GM23248 (cell line): ENCODE measurements around the gene TERC. TPM values are rescaled to one million over a fixed set of nuclear protein-coding genes. Genes with fewer than 3 reads are reported as not detected.
A peak's percentile ranks its signal among the peaks of the same experiment; 100 is the strongest.

ENCODE experiments used
- DNase-seq: peaks from one replicate; pipeline ENCODE4 v3.0.0-alpha.2; 2015
- H2AFZ ChIP-seq: fragments of 200-600 bp; sonication (generic); 2 replicates; pipeline ENCODE4 v1.6.1; 2016; ENCODE audit warnings: antibody characterized with exemption
- H3F3A ChIP-seq: fragments of 200-600 bp; sonication (generic); 2 replicates; pipeline ENCODE4 v1.6.1; 2016; ENCODE audit warnings: mild to moderate bottlenecking, antibody characterized with exemption, mixed run types; ENCODE audit not compliant: insufficient read depth
- H3K27ac ChIP-seq: fragments of 200-600 bp; sonication (generic); 2 replicates; pipeline ENCODE4 v1.5.1; 2016; ENCODE audit warnings: mild to moderate bottlenecking
- H3K27me3 ChIP-seq: fragments of 200-600 bp; sonication (generic); replicated peaks from 2 replicates; pipeline ENCODE4 v1.6.1; 2016; ENCODE audit warnings: mild to moderate bottlenecking; ENCODE audit not compliant: insufficient read depth
- H3K36me3 ChIP-seq: fragments of 200-600 bp; sonication (generic); 2 replicates; pipeline ENCODE4 v1.6.1; 2016; ENCODE audit warnings: low read depth, mild to moderate bottlenecking
- H3K4me1 ChIP-seq: fragments of 200-600 bp; sonication (generic); 2 replicates; pipeline ENCODE4 v1.6.1; 2016; ENCODE audit warnings: mild to moderate bottlenecking; ENCODE audit not compliant: insufficient read depth
- H3K4me2 ChIP-seq: fragments of 200-600 bp; sonication (generic); one replicate; pipeline ENCODE4 v1.6.1; 2016; ENCODE audit warnings: mild to moderate bottlenecking; ENCODE audit not compliant: unreplicated experiment
- H3K4me3 ChIP-seq: fragments of 200-600 bp; sonication (generic); 2 replicates; pipeline ENCODE4 v1.5.1; 2016; ENCODE audit warnings: mild to moderate bottlenecking
- H3K79me2 ChIP-seq: fragments of 200-600 bp; sonication (generic); 2 replicates; pipeline ENCODE4 v1.6.1; 2016; ENCODE audit warnings: mild to moderate bottlenecking; ENCODE audit not compliant: insufficient read depth
- H3K9ac ChIP-seq: fragments of 200-600 bp; sonication (generic); 2 replicates; pipeline ENCODE4 v1.6.1; 2016; ENCODE audit warnings: mild to moderate bottlenecking
- H3K9me2 ChIP-seq: fragments of 200-600 bp; sonication (generic); 2 replicates; pipeline ENCODE4 v1.6.1; 2016; ENCODE audit warnings: mixed run types, mild to moderate bottlenecking, moderate library complexity; ENCODE audit not compliant: insufficient read depth
- H3K9me3 ChIP-seq: fragments of 200-600 bp; sonication (generic); one replicate; pipeline ENCODE4 v1.6.1; 2017; ENCODE audit warnings: low read depth
- H4K20me1 ChIP-seq: fragments of 200-600 bp; sonication (generic); 2 replicates; pipeline ENCODE4 v1.6.0; 2016; ENCODE audit not compliant: insufficient read depth
- EZH2 ChIP-seq: fragments of 200-600 bp; sonication (generic); IDR thresholded peaks from 2 replicates; pipeline ENCODE4 v1.6.1; 2018; ENCODE audit warnings: antibody characterized with exemption, mild to moderate bottlenecking; ENCODE audit not compliant: insufficient read depth, poor library complexity, severe bottlenecking
- EZH2phosphoT487 ChIP-seq: fragments of 200-600 bp; sonication (generic); IDR thresholded peaks from 2 replicates; pipeline ENCODE4 v1.6.1; 2018; ENCODE audit warnings: antibody characterized with exemption, moderate library complexity, mild to moderate bottlenecking, low read depth; ENCODE audit not compliant: insufficient read depth
- WGBS, 2 experiments: methylation state at CpG; one replicate each; pipeline ENCODE4 v1.1.6; 2015 to 2017; ENCODE audit warnings: low lambda C conversion rate in 2 of 2, low coverage in 1 of 2; ENCODE audit errors: missing lambda C conversion rate in 2 of 2; 5-methylcytosine and 5-hydroxymethylcytosine counted together
- in situ Hi-C: fragments of 300-500 bp; cut with MboI; formaldehyde crosslinking; loops from 2 replicates; pipeline ENCODE4 v1.15.0; 2020
- polyA plus RNA-seq: library from polyadenylated mRNA; unstranded; fragments of >200 nt; fragmentation: Nextera tagmentation; extraction: Ambion mirVana; gene quantifications from 2 replicates; pipeline ENCODE4 v1.2.1, GENCODE V29; 2016
- total RNA-seq: library from RNA; depleted of rRNA; stranded (reverse); fragments of >200 nt; shearing (Covaris generic); gene quantifications from 2 replicates; pipeline ENCODE4 v1.2.3, GENCODE V29; 2014; rRNA removed

The TERC gene
- total RNA-seq (59.2 and 59.7 TPM in 2 replicates), polyA plus RNA-seq (not detected in 2 replicates)

GRCh38 chr3:169764882-169765612, at the start of gene TERC:
Gene TERC, minus strand, starts transcription at chr3:169765060.
- H3K9me2 ChIP-seq, result no peaks in the 10 kb centered on the region
- H4K20me1 ChIP-seq, result no peaks in the 10 kb centered on the region
- 14 to 17% methylated on average over 28 to 42 of the region's 42 CpGs for WGBS, 2 experiments
- DNase-seq, result peak; percentile 93
- H3K27ac ChIP-seq, result peak within 1 kb of the TSS; percentile 74
- H3F3A ChIP-seq, result peaks cover 32% of the 10 kb centered on the region
- H3K4me1 ChIP-seq, result peaks cover under 1% of the 10 kb centered on the region; the same call in 1 of the 2 replicates
- H3K4me2 ChIP-seq, result peak within 1 kb of the TSS; percentile 78
- peak within 1 kb of the TSS; percentile 88 for H3K9ac ChIP-seq
- no peaks in the 10 kb centered on the region for H3K36me3 ChIP-seq
- TF ChIP-seq EZH2 (no peak), EZH2phosphoT487 (no peak)
- in situ Hi-C loops, result no loop called here
- H3K79me2 ChIP-seq, result no peaks in the 10 kb centered on the region
- H3K9me3 ChIP-seq, result no peaks in the 10 kb centered on the region
- H2AFZ ChIP-seq, result peak within 1 kb of the TSS; percentile 92
- H3K27me3 ChIP-seq, result no peaks in the 10 kb centered on the region
- H3K4me3 ChIP-seq, result peak within 1 kb of the TSS; percentile 82

GRCh38 chr3:169813757-169814517, 49.1 kb upstream of the TERC start:
- H2AFZ ChIP-seq, result peak overlapping the region; percentile 97
- 60 to 62% methylated on average over 25 to 27 of the region's 27 CpGs for WGBS, 2 experiments

GRCh38 chr3:169813278-169813677, 48.4 kb upstream of the TERC start:
- peak overlapping the region; percentile 73 for H3K4me3 ChIP-seq
- peak overlapping the region; percentile 86 for H3K9ac ChIP-seq
- peak overlapping the region; percentile 89 for H3K27ac ChIP-seq
- no peak for TF ChIP-seq EZH2
- no peak for TF ChIP-seq EZH2phosphoT487
- no peaks in the 10 kb centered on the region for H4K20me1 ChIP-seq
- peaks cover 9% of the 10 kb centered on the region for H3K4me1 ChIP-seq
- no peak for DNase-seq
- in situ Hi-C loops, result no loop called here
- 32 to 39% methylated on average over 8 of the region's 8 CpGs for WGBS, 2 experiments
- no peaks in the 10 kb centered on the region for H3K9me2 ChIP-seq
- no peaks in the 10 kb centered on the region for H3K36me3 ChIP-seq
- H3K79me2 ChIP-seq, result 0 out of 2 replicates have a peak, but pooled peaks cover 3% of the 10 kb centered on the region
- H2AFZ ChIP-seq, result peak overlapping the region; percentile 97
- H3K27me3 ChIP-seq, result no peaks in the 10 kb centered on the region
- H3K4me2 ChIP-seq, result peak overlapping the region; percentile 83
- H3K9me3 ChIP-seq, result no peaks in the 10 kb centered on the region
- peaks cover 4% of the 10 kb centered on the region for H3F3A ChIP-seq

More at GRCh38 chr3:169813757-169814517, 49.1 kb upstream of the TERC start:
- in situ Hi-C loops, result no loop called here
- no peaks in the 10 kb centered on the region for H3K9me2 ChIP-seq
- H3K4me3 ChIP-seq, result peak overlapping the region; percentile 73
- H3K4me2 ChIP-seq, result peak overlapping the region; percentile 83
- TF ChIP-seq EZH2phosphoT487, result no peak
- no peak for TF ChIP-seq EZH2
- H3K27ac ChIP-seq, result no peak overlapping the region
- H4K20me1 ChIP-seq, result no peaks in the 10 kb centered on the region
- no peaks in the 10 kb centered on the region for H3K9me3 ChIP-seq
- DNase-seq, result peak; percentile 60
- 0 out of 2 replicates have a peak, but pooled peaks cover 3% of the 10 kb centered on the region for H3K79me2 ChIP-seq
- H3K4me1 ChIP-seq, result peaks cover 15% of the 10 kb centered on the region
- no peaks in the 10 kb centered on the region for H3K36me3 ChIP-seq
- H3F3A ChIP-seq, result peaks cover 10% of the 10 kb centered on the region
- H3K27me3 ChIP-seq, result no peaks in the 10 kb centered on the region
- peak overlapping the region; percentile 86 for H3K9ac ChIP-seq

GRCh38 chr3:169812332-169813235, 47.7 kb upstream of the TERC start, which contains the start of the genes LRRC34 and LRRIQ4:
Gene LRRC34, minus strand, starts transcription at chr3:169812904. Its CDS starts 356 bp downstream, at chr3:169812548.
Gene LRRIQ4, plus strand, starts transcription at chr3:169812870. Its CDS starts 9,052 bp downstream, at chr3:169821922.
- peak; percentile 91 for DNase-seq
- Histone ChIP-seq H3K9me3 (no peaks in the 10 kb centered on the region), H2AFZ (peak within 1 kb of the TSS; percentile 97), H3K27ac (peak within 1 kb of the TSS; percentile 89), H3K9ac (peak within 1 kb of the TSS; percentile 86), H3K27me3 (no peaks in the 10 kb centered on the region), H3K36me3 (no peaks in the 10 kb centered on the region), H4K20me1 (no peaks in the 10 kb centered on the region), H3K4me1 (peaks cover 5% of the 10 kb centered on the region; the same call in 1 of the 2 replicates), H3K79me2 (0 out of 2 replicates have a peak, but pooled peaks cover 3% of the 10 kb centered on the region), H3F3A (no peaks in the 10 kb centered on the region; the same call in 1 of the 2 replicates), H3K4me2 (peak within 1 kb of the TSS; percentile 83), H3K4me3 (peak within 1 kb of the TSS; percentile 73), H3K9me2 (no peaks in the 10 kb centered on the region)
- 1 to 2% methylated on average over 45 to 52 of the region's 56 CpGs for WGBS, 2 experiments
- in situ Hi-C loops, result no loop called here
- no peak for TF ChIP-seq EZH2
- TF ChIP-seq EZH2phosphoT487, result no peak
